ENCODE measurements around the gene GHR. TPM values are rescaled to one million over a fixed set of nuclear protein-coding genes. Genes with fewer than 3 reads are reported as not detected.

The GHR gene
- total and polyA plus RNA-seq, 2 of the 8 experiments (the other 6 are each of a cell fraction or from before 2014, with no cell fraction given) = 0.15 to 0.19 TPM

- no peak overlapping the region for H3K4me2 ChIP-seq (ENCODE audit: insufficient read depth in 1 of 2, low read depth in 2 of 2, low read length in 2 of 2)
- H3K79me2 ChIP-seq (ENCODE audit: control insufficient read depth in 1 of 2, insufficient read depth in 2 of 2, low read length in 2 of 2) = no peaks in the 10 kb centered on the region
- no peak overlapping the region for H3K56ac ChIP-seq (replicated peaks; ENCODE audit: insufficient read length, low read depth, low read length)
- H4K91ac ChIP-seq (replicated peaks; ENCODE audit: insufficient read length, low read length) = no peak overlapping the region
- no peaks in the 10 kb centered on the region for H3K36me3 ChIP-seq (ENCODE audit: control insufficient read depth in 2 of 4, insufficient read depth in 4 of 4, low read length in 3 of 4)
- no peak overlapping the region for H2BK5ac ChIP-seq (ENCODE audit: low read depth, low read length)
- H3K14ac ChIP-seq (ENCODE audit: insufficient read length) = no peak overlapping the region
- no peak overlapping the region for H4K8ac ChIP-seq (ENCODE audit: extremely low read depth, insufficient read depth, low read length)
- POLR2A ChIA-PET (ENCODE audit: partially characterized antibody) = no interaction called here
- WGBS, 2 experiments (ENCODE audit: extremely low coverage in 1 of 2, insufficient coverage in 1 of 2, insufficient read length in 1 of 2, insufficient replicate concordance in 2 of 2, low coverage in 1 of 2, low lambda C conversion rate in 2 of 2, missing lambda C conversion rate in 1 of 2) = 89% methylated on average over 3 of the region's 3 CpGs; no CpG with 5 or more reads in 1 of the 2 experiments
- H3K79me1 ChIP-seq (ENCODE audit: low read depth, low read length) = no peaks in the 10 kb centered on the region
- no peak for DNase-seq (ENCODE audit: low read depth in 1 of 2, low spot score in 2 of 2)
- no peak overlapping the region for H4K5ac ChIP-seq (ENCODE audit: insufficient read length, low read depth, low read length)
- H2BK20ac ChIP-seq (ENCODE audit: low read length) = no peak overlapping the region
- no peak overlapping the region for H2BK120ac ChIP-seq (replicated peaks; ENCODE audit: low read depth, low read length)
- no peak overlapping the region for H2AK5ac ChIP-seq (ENCODE audit: low read depth, low read length)
- H3K18ac ChIP-seq (ENCODE audit: extremely low read depth, low read length) = no peak overlapping the region
- no peak overlapping the region for H3K9ac ChIP-seq (replicated peaks in 1 of 4; ENCODE audit: extremely low read depth in 1 of 4, low read depth in 3 of 4, low read length in 3 of 4)
- no peak overlapping the region for H3K4ac ChIP-seq (replicated peaks; ENCODE audit: insufficient read length, low read depth, low read length)
- CTCF ChIA-PET (ENCODE audit: partially characterized antibody) = interaction anchor here (0.9 to 1.9 kb wide), 2 partner anchors 10 to 241 kb away, joined by 3 to 5 read pairs; no protein-coding TSS in a partner anchor
- no peaks in the 10 kb centered on the region for H3K27me3 ChIP-seq (replicated peaks in 1 of 4; ENCODE audit: control insufficient read depth in 3 of 4, extremely low read depth in 1 of 4, insufficient read depth in 3 of 4, low read length in 3 of 4)
- no peaks in the 10 kb centered on the region for H3K9me3 ChIP-seq (ENCODE audit: insufficient read depth in 2 of 2, low read depth in 1 of 2, low read length in 1 of 2)
- no peak overlapping the region for H3K23ac ChIP-seq (ENCODE audit: insufficient read length)
- H3K4me3 ChIP-seq (ENCODE audit: extremely low read depth in 1 of 4, insufficient read depth in 2 of 4, low read depth in 3 of 4, low read length in 4 of 4) = no peak overlapping the region
- no peak for FAIRE-seq
- no peak overlapping the region for H2BK15ac ChIP-seq (ENCODE audit: low read length)
- H3K4me1 ChIP-seq (replicated peaks in 1 of 4; ENCODE audit: control insufficient read depth in 3 of 4, insufficient read depth in 4 of 4, low read length in 3 of 4) = no peaks in the 10 kb centered on the region
- no peak overlapping the region for H2BK12ac ChIP-seq (ENCODE audit: low read depth, low read length)
- no peak overlapping the region for H3K27ac ChIP-seq (ENCODE audit: low read depth, low read length)
- H2AFZ ChIP-seq (ENCODE audit: low read length) = no peak overlapping the region
- no peaks in the 10 kb centered on the region for H3K23me2 ChIP-seq (ENCODE audit: low read depth, low read length)
- H4K20me1 ChIP-seq (replicated peaks in 1 of 2; ENCODE audit: control insufficient read depth in 1 of 2, insufficient read depth in 2 of 2, low read length in 2 of 2) = no peaks in the 10 kb centered on the region
- TF ChIP-seq SRF (IDR thresholded peaks at IDR 0.05; ENCODE audit: low read depth, low read length) (no peak), CTCF (IDR thresholded peaks at IDR 0.05; ENCODE audit: control extremely low read depth in 1 of 3, insufficient read depth in 1 of 3, low read depth in 1 of 3, low read length in 3 of 3) (no peak), BRCA1 (IDR thresholded peaks at IDR 0.05; ENCODE audit: low read depth, low read length) (no peak), RBBP5 (IDR thresholded peaks at IDR 0.05; ENCODE audit: borderline replicate concordance, low read depth, low read length) (no peak), CHD2 (IDR thresholded peaks at IDR 0.05; ENCODE audit: low read length) (no peak), SIRT6 (IDR thresholded peaks at IDR 0.05; ENCODE audit: low read length) (no peak), RNF2 (IDR thresholded peaks at IDR 0.05; ENCODE audit: borderline replicate concordance, low read depth, low read length, missing control alignments, poor library complexity, severe bottlenecking) (no peak), TAF1 (IDR thresholded peaks at IDR 0.05; ENCODE audit: low read depth, low read length) (no peak), CREB1 (IDR thresholded peaks at IDR 0.05) (no peak), JUND (IDR thresholded peaks at IDR 0.05; ENCODE audit: low read length) (no peak), SP4 (IDR thresholded peaks at IDR 0.05; ENCODE audit: low read length) (no peak), RFX5 (IDR thresholded peaks at IDR 0.05; ENCODE audit: borderline replicate concordance, low read depth, low read length) (no peak)
Observed at GRCh38 chr5:42648036-42648435, 224.8 kb downstream of the GHR start.

Measured in H1 (cell line).